Naive thymus-derived CD4-positive, alpha-beta T cell (primary cell): ENCODE measurements around the gene CAMK1D. TPM values are rescaled to one million over a fixed set of nuclear protein-coding genes. Genes with fewer than 3 reads are reported as not detected.
A peak's percentile ranks its signal among the peaks of the same experiment; 100 is the strongest.

Experiments used
- ATAC-seq: fragments of 150-1000 bp; cut with Tn5 transposase; 2 replicates; pipeline ENCODE4 v1.10.0; 2021; ENCODE audit warnings: mild to moderate bottlenecking, moderate library complexity
- CTCF ChIA-PET: fragments of 350-600 bp; sonication (Branson Sonifier 250); formaldehyde crosslinking; loops from one replicate; lab custom pipeline; 2021; ENCODE audit warnings: antibody characterized with exemption; lab: Charles Lee
- POLR2A ChIA-PET: fragments of 350-600 bp; sonication (Branson Sonifier 250); formaldehyde crosslinking; loops from one replicate; lab custom pipeline; 2021; ENCODE audit warnings: antibody characterized with exemption, inconsistent platforms; lab: Charles Lee
- DNase-seq, 9 donors: peaks; one replicate each; pipeline versions ENCODE4 v3.0.0 to v3.0.0-alpha.2; 2020 to 2022; ENCODE audit warnings: mixed read lengths in 1 of 9
- H3K27ac ChIP-seq: one replicate; pipeline ENCODE4 v1.7.0; 2013; ENCODE audit warnings: mild to moderate bottlenecking, low read depth, low read length, moderate library complexity
- H3K27me3 ChIP-seq, 2 donors: one replicate each; pipeline ENCODE4 v1.7.0; 2013; ENCODE audit warnings: low read length in 2 of 2, mild to moderate bottlenecking in 2 of 2, moderate library complexity in 2 of 2; ENCODE audit not compliant: control insufficient read depth in 2 of 2, insufficient read depth in 2 of 2
- H3K36me3 ChIP-seq, 3 experiments: 1 replicate in 2 of 3; 2 replicates in 1 of 3; pipeline ENCODE4 v1.7.0; 2013; ENCODE audit warnings: low read length in 3 of 3, mild to moderate bottlenecking in 3 of 3, moderate library complexity in 1 of 3; ENCODE audit not compliant: insufficient read depth in 3 of 3, control insufficient read depth in 2 of 3
- H3K4me1 ChIP-seq, 2 donors: one replicate each; pipeline ENCODE4 v1.7.0; 2013; ENCODE audit warnings: low read length in 2 of 2, mild to moderate bottlenecking in 2 of 2, moderate library complexity in 1 of 2; ENCODE audit not compliant: control insufficient read depth in 2 of 2, insufficient read depth in 2 of 2
- H3K4me3 ChIP-seq: 2 replicates; pipeline ENCODE4 v1.7.0; 2013; ENCODE audit warnings: mild to moderate bottlenecking, low read length
- H3K9me3 ChIP-seq, 3 experiments: 1 replicate in 2 of 3; 2 replicates in 1 of 3; pipeline ENCODE4 v1.7.0; 2013; ENCODE audit warnings: low read length in 3 of 3; ENCODE audit not compliant: control insufficient read depth in 2 of 3
- H3K27ac Mint-ChIP-seq, 9 donors: one replicate each; pipeline ENCODE4 v1.8.0; 2020 to 2022; ENCODE audit warnings: mixed read lengths in 9 of 9, mild to moderate bottlenecking in 8 of 9, moderate library complexity in 5 of 9, inconsistent platforms in 2 of 9
- H3K27me3 Mint-ChIP-seq, 5 donors: one replicate each; pipeline ENCODE4 v1.8.0; 2021 to 2022; ENCODE audit warnings: mixed read lengths in 5 of 5, mild to moderate bottlenecking in 1 of 5
- H3K36me3 Mint-ChIP-seq, 5 donors: one replicate each; pipeline ENCODE4 v1.8.0; 2020 to 2022; ENCODE audit warnings: mixed read lengths in 5 of 5, mild to moderate bottlenecking in 3 of 5, inconsistent platforms in 1 of 5
- H3K4me1 Mint-ChIP-seq, 7 donors: one replicate each; pipeline ENCODE4 v1.8.0; 2020 to 2022; ENCODE audit warnings: mixed read lengths in 7 of 7, mild to moderate bottlenecking in 3 of 7, inconsistent platforms in 1 of 7
- H3K4me3 Mint-ChIP-seq, 10 donors: one replicate each; pipeline ENCODE4 v1.8.0; 2020 to 2022; ENCODE audit warnings: mild to moderate bottlenecking in 10 of 10, mixed read lengths in 10 of 10, moderate library complexity in 6 of 10, inconsistent platforms in 2 of 10
- H3K9me3 Mint-ChIP-seq, 11 donors: one replicate each; pipeline ENCODE4 v1.8.0; 2020 to 2022; ENCODE audit warnings: mixed read lengths in 11 of 11, mild to moderate bottlenecking in 4 of 11, inconsistent platforms in 1 of 11, moderate library complexity in 1 of 11
- intact Hi-C, 2 donors: fragments of 100-400 bp; cut with micrococcal nuclease; formaldehyde crosslinking; loops; one replicate each; pipeline ENCODE4 v1.15.1; 2023
- polyA plus RNA-seq, 2 donors: library from polyadenylated mRNA; unstranded; fragments of 300-500 nt; fragmentation: Illumina TruSeq; gene quantifications; one replicate each; pipeline ENCODE4 v1.2.3, GENCODE V29; 2021
- total RNA-seq, 6 experiments: library from RNA in 5 of 6; stranded (reverse) in 5 of 6; gene quantifications; 1 replicate in 5 of 6; 2 replicates in 1 of 6; pipeline ENCODE4 v1.2.3 and lab custom pipeline; 2021 to 2026

The CAMK1D gene
- total and polyA plus RNA-seq, 7 experiments from 2014 or later = 12.5 to 43.2 (median 18.6) TPM

DNA sequence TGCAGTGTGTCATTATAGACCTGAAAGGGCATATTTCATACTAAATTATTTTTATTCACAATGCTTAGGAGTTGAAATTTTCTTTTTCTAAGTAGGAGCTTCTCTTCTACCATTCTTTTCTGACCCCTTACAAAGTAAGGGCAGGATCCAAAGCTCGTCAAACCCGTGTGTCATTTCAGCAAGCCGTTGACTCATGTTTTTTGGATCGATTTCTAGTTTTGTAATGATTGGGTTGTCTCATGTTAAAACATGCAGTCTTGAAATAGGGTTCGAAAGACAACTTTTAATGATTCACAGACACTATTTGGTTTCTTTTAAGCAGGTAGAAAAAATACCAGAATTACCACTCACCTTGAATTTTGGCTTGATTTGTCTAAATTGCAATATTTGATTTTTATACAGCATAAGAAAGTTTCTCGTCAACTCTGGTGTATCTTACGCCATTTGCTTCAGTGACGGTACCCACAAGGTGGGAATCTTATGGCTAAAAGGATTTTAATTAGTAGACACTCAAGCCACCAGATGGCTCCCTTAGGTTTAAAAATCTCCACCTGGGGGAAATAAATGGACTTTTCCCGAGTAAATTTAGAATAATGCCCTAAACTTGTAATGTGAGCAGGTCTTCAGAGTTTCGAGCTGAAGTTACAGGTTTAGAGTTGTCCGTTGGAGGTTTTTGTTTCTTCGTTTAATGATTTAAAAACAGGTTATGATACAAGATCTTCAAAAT lies 368.8 kb downstream of the CAMK1D start:
- no peak overlapping the region for H3K27ac Mint-ChIP-seq

DNA sequence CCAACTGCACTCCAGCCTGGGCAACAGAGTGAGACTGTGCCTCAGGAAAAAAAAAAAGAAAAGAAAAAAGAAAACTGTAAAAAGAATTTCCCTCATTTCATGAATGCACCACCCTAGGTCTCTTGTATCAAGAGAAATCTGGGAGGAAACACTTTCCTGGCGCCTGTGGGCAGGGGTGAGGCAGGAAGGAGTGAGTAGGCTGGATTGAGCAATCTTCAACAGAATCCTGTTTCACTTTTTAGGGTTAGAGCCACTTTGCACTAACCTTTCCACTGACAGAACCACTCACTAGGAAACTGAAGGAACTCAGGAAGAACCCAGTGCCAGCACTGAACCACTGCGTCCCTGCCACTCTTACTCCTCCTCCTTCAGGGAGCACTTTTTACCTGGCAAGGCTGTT lies 370.0 kb downstream of the CAMK1D start:
- no peak overlapping the region for H3K27ac Mint-ChIP-seq
- ChIA-PET POLR2A (no interaction called here), CTCF (no interaction called here)
- H3K36me3 ChIP-seq = no peaks in the 10 kb centered on the region
- DNase-seq = no peak
- H3K27me3 ChIP-seq = no peaks in the 10 kb centered on the region
- peaks cover 9 to 19% (median 16%) of the 10 kb centered on the region in 7 donors for H3K4me1 Mint-ChIP-seq
- H3K27ac ChIP-seq = no peak overlapping the region
- no peak for ATAC-seq
- H3K9me3 Mint-ChIP-seq = peaks cover 0 to 2% (median 0%) of the 10 kb centered on the region in 11 donors
- H3K4me3 Mint-ChIP-seq = no peak overlapping the region
- intact Hi-C loops = no loop called here
- no peak overlapping the region for H3K4me3 ChIP-seq
- H3K27me3 Mint-ChIP-seq = no peaks in the 10 kb centered on the region
- H3K4me1 ChIP-seq = no peaks in the 10 kb centered on the region
- no peaks in the 10 kb centered on the region for H3K9me3 ChIP-seq
- peaks cover 4 to 18% (median 8%) of the 10 kb centered on the region in 5 donors for H3K36me3 Mint-ChIP-seq

More for the DNA sequence above, 368.8 kb downstream of the CAMK1D start:
- H3K4me3 ChIP-seq = no peak overlapping the region
- no peaks in the 10 kb centered on the region for H3K27me3 Mint-ChIP-seq
- H3K36me3 ChIP-seq = no peaks in the 10 kb centered on the region
- peaks cover 4 to 18% (median 8%) of the 10 kb centered on the region in 5 donors for H3K36me3 Mint-ChIP-seq
- ATAC-seq = no peak
- ChIA-PET CTCF (no interaction called here), POLR2A (no interaction called here)
- H3K9me3 Mint-ChIP-seq = peaks cover 0 to 2% (median 0%) of the 10 kb centered on the region in 11 donors
- no peak overlapping the region for H3K27ac ChIP-seq
- intact Hi-C loops = no loop called here
- no peaks in the 10 kb centered on the region for H3K9me3 ChIP-seq
- peaks cover 8 to 14% (median 10%) of the 10 kb centered on the region in 7 donors for H3K4me1 Mint-ChIP-seq
- DNase-seq = no peak
- H3K27me3 ChIP-seq = no peaks in the 10 kb centered on the region
- no peak overlapping the region for H3K4me3 Mint-ChIP-seq
- H3K4me1 ChIP-seq = no peaks in the 10 kb centered on the region

DNA sequence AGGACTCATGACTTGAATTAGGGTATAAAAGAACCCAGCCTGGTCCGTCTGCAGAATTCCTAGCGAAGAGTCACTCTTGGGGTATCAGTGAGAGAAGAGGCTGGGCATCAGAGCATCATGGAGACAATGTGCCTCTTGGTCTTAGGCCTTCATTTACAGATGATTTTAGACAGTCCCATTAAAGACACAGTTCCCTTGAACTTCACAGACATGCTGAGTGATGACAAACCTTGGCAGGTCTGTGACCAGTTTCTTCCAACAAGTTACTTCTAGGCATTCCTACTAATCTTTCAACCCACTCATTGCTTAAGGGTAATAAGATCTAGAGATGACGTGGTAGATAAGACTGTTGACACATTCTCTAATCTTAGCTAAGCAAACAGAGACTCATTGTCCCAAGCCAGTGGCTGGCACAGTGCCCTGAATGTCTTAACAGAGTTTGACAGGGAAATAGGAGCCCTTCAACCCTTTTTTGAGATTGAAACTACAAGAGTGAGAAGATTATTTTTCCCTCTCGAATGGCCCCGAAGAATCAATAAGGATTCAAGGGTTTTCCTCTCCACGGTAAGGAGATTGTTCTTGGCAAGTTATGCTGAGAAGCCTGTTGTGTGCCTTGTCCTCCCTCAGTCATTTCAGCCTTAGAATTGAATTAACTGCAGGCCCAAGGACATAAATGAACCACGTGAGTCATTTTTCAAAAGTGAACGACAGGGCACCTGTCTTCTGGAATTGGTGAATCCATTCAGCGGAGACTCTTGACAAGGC lies 371.1 kb downstream of the CAMK1D start:
- intact Hi-C loops = loop anchor here in 1 of 2 donors (10.0 kb wide), 1 partner anchor 1796 kb away; no protein-coding TSS in a partner anchor
- ChIA-PET POLR2A (interaction anchor here (0.7 kb wide), 1 partner anchor 631 kb away, joined by 3 read pairs; no protein-coding TSS in a partner anchor), CTCF (interaction anchor here (0.6 kb wide), 1 partner anchor 184 kb away, joined by 3 read pairs; no protein-coding TSS in a partner anchor)
- Mint-ChIP-seq H3K4me1 (peaks cover 9 to 26% (median 21%) of the 10 kb centered on the region in 7 donors), H3K36me3 (peaks cover 4 to 13% (median 8%) of the 10 kb centered on the region in 5 donors), H3K4me3 (no peak overlapping the region), H3K9me3 (peaks cover 0 to 2% (median 0%) of the 10 kb centered on the region in 11 donors), H3K27ac (no peak overlapping the region), H3K27me3 (no peaks in the 10 kb centered on the region)
- Histone ChIP-seq H3K27ac (no peak overlapping the region), H3K36me3 (no peaks in the 10 kb centered on the region), H3K4me3 (no peak overlapping the region), H3K27me3 (no peaks in the 10 kb centered on the region), H3K9me3 (no peaks in the 10 kb centered on the region), H3K4me1 (no peaks in the 10 kb centered on the region)
- peak; percentile 53 for ATAC-seq
- no peak for DNase-seq

GRCh38 chr10:12721334-12721733 lies 372.0 kb downstream of the CAMK1D start:
- Mint-ChIP-seq H3K36me3 (peaks cover 4 to 10% (median 8%) of the 10 kb centered on the region in 5 donors), H3K4me1 (peaks cover 9 to 27% (median 23%) of the 10 kb centered on the region in 7 donors), H3K9me3 (peaks cover 0 to 2% (median 0%) of the 10 kb centered on the region in 11 donors), H3K27me3 (no peaks in the 10 kb centered on the region), H3K27ac (no peak overlapping the region), H3K4me3 (no peak overlapping the region)
- intact Hi-C loops = loop anchor here in 1 of 2 donors (10.0 kb wide), 1 partner anchor 1797 kb away; no protein-coding TSS in a partner anchor
- ChIA-PET CTCF (interaction anchor here (0.9 kb wide), 1 partner anchor 12 kb away, joined by 4 read pairs; no protein-coding TSS in a partner anchor), POLR2A (no interaction called here)
- Histone ChIP-seq H3K27ac (no peak overlapping the region), H3K9me3 (no peaks in the 10 kb centered on the region), H3K4me1 (no peaks in the 10 kb centered on the region), H3K4me3 (no peak overlapping the region), H3K36me3 (no peaks in the 10 kb centered on the region), H3K27me3 (no peaks in the 10 kb centered on the region)
- ATAC-seq (no peak), DNase-seq (no peak)

DNA sequence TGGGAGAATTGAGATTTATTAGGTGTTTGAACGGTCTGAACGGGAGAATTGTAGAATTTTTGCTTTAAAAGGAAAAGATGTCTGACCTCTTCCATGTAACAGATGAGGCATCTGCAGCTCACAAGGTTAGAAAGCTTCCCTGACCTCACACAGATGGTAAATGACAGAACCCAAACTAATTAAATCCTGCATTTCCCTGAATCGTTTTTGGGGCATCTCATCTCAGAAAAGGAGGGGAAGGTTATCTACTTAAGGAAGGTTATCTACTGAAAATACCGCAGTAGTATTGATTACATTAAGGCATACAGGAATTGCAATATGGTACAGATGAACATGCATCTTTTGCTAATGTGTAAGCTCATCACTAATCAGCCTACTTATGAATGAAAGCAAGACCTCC lies 373.9 kb downstream of the CAMK1D start:
- H3K36me3 ChIP-seq = no peaks in the 10 kb centered on the region
- ATAC-seq = no peak
- DNase-seq = no peak
- no peaks in the 10 kb centered on the region for H3K27me3 ChIP-seq
- Mint-ChIP-seq H3K36me3 (peaks cover 4 to 9% (median 6%) of the 10 kb centered on the region in 5 donors), H3K4me1 (peaks cover 13 to 27% (median 23%) of the 10 kb centered on the region in 7 donors), H3K27me3 (no peaks in the 10 kb centered on the region), H3K4me3 (no peak overlapping the region), H3K27ac (no peak overlapping the region), H3K9me3 (peaks cover 0 to 2% (median 0%) of the 10 kb centered on the region in 11 donors)
- intact Hi-C loops = loop anchor here in 1 of 2 donors (10.0 kb wide), 1 partner anchor 1798 kb away; no protein-coding TSS in a partner anchor
- no peaks in the 10 kb centered on the region for H3K4me1 ChIP-seq
- ChIA-PET POLR2A (no interaction called here), CTCF (interaction anchor here (0.6 kb wide), 1 partner anchor 461 kb away, joined by 3 read pairs; no protein-coding TSS in a partner anchor)
- no peaks in the 10 kb centered on the region for H3K9me3 ChIP-seq
- no peak overlapping the region for H3K27ac ChIP-seq
- no peak overlapping the region for H3K4me3 ChIP-seq

DNA sequence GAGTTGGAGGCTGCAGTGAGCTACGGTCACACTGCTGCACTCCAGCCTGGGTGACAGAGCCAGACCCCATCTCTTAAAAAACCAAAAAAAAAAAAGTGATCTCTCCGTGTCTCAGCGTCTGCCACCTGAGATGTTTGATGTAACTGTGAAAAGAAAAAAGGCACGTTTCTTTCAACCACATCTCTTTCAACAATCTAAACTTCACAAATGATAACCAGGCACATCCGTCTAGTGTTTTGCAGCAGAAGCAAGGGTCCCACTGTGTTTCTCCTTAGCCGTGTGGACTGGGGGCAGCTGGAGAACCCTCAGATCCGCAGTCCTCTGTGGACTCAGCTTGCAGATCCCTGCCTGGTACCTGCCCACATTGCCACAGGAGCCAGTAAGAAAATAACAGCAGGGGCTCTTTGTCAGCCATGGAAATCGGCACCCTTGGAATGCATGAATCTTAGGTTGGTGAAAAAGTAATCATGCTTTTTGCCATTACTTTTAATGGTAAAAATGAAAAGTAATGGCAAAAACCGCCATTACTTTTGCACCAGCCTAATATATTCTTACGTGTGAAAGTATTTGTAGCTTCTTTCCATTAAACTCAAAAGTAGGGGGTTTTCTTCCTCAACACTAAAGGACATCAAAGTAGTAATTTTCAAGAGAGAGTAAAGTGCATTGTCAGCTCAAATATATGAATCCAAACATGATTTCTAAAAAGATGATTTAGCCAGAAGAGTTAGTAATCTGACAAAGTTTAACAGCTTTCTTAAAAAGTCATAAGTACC lies 375.6 kb downstream of the CAMK1D start:
- intact Hi-C loops = loop anchor here in 1 of 2 donors (10.0 kb wide), 1 partner anchor 1800 kb away; no protein-coding TSS in a partner anchor

More for the DNA sequence above, 375.6 kb downstream of the CAMK1D start:
- no peak overlapping the region for H3K4me3 ChIP-seq
- no peaks in the 10 kb centered on the region for H3K36me3 ChIP-seq
- Mint-ChIP-seq H3K4me1 (peaks cover 5 to 36% (median 19%) of the 10 kb centered on the region in 7 donors), H3K27ac (peak overlapping the region in 6 of 9 donors; percentile 10 to 60 (median 37)), H3K4me3 (peak overlapping the region in 3 of 10 donors; percentile 1 to 51 (median 8)), H3K9me3 (peaks cover 0 to 2% (median 0%) of the 10 kb centered on the region in 11 donors), H3K36me3 (peaks cover 0 to 9% (median 2%) of the 10 kb centered on the region in 5 donors), H3K27me3 (no peaks in the 10 kb centered on the region)
- peaks cover 0 to 4% of the 10 kb centered on the region in 2 donors for H3K4me1 ChIP-seq
- H3K27ac ChIP-seq = no peak overlapping the region
- POLR2A ChIA-PET = no interaction called here
- ATAC-seq (no peak), DNase-seq (peak in 4 of 9 donors; percentile 5 to 23 (median 9))
- CTCF ChIA-PET = interaction anchor here (0.5 to 0.6 kb wide), 2 partner anchors 11 to 396 kb away, joined by 3 read pairs; no protein-coding TSS in a partner anchor
- no peaks in the 10 kb centered on the region for H3K27me3 ChIP-seq
- no peaks in the 10 kb centered on the region for H3K9me3 ChIP-seq
